Endothelial cell of umbilical vein (primary cell): ENCODE results near the gene SLC38A1. TPM values are rescaled to one million over a fixed set of nuclear protein-coding genes. Genes with fewer than 3 reads are reported as not detected.

Source experiments
- BruUV-seq: library from RNA; stranded (reverse); fragments of 400-500 nt; replicated peaks from 2 replicates; lab custom pipeline; 2021; lab: Mats Ljungman, UMichigan
- CTCF ChIA-PET: fragments of 300-600, 350-600 bp; sonication (Branson Sonifier 250); formaldehyde crosslinking; loops from one replicate; lab custom pipeline; 2021; ENCODE audit warnings: antibody characterized with exemption, inconsistent platforms; lab: Charles Lee
- POLR2A ChIA-PET: fragments of 300-600, 350-600 bp; sonication (Branson Sonifier 250); formaldehyde crosslinking; loops from one replicate; lab custom pipeline; 2021; ENCODE audit warnings: antibody characterized with exemption, inconsistent platforms; lab: Charles Lee
- DNase-seq: peaks from one replicate; pipeline ENCODE4 v3.0.0-alpha.2; 2011; ENCODE audit warnings: low read depth, low spot score
- FAIRE-seq: peaks from 2 replicates; lab custom pipeline; 2011; peaks lifted over from hg19 to GRCh38; lab: Jason Lieb, UNC
- H2AFZ ChIP-seq: 2 replicates; pipeline ENCODE4 v1.6.0; 2012; ENCODE audit warnings: low read depth, low read length, control low read depth, inconsistent platforms
- H3K27ac ChIP-seq: 2 replicates; pipeline ENCODE4 v1.5.1; 2011; ENCODE audit warnings: low read depth, mild to moderate bottlenecking, control low read depth, low read length, moderate library complexity; ENCODE audit not compliant: insufficient read depth
- H3K27me3 ChIP-seq, 2 experiments: 2 replicates each; pipeline versions ENCODE4 v1.6.0 to v1.6.1; 2011; ENCODE audit warnings: low read length in 2 of 2, mixed read lengths in 1 of 2; ENCODE audit not compliant: control insufficient read depth in 2 of 2, insufficient read depth in 2 of 2
- H3K36me3 ChIP-seq, 2 experiments: 2 replicates in 1 of 2; 3 replicates in 1 of 2; pipeline ENCODE4 v1.5.1; 2011; ENCODE audit warnings: low read length in 2 of 2, mild to moderate bottlenecking in 1 of 2, moderate library complexity in 1 of 2; ENCODE audit not compliant: control insufficient read depth in 2 of 2, insufficient read depth in 2 of 2; ENCODE audit errors: extremely low read depth in 1 of 2
- H3K4me1 ChIP-seq: 3 replicates; pipeline ENCODE4 v1.5.1; 2011; ENCODE audit warnings: mild to moderate bottlenecking, low read length; ENCODE audit not compliant: control insufficient read depth, insufficient read depth; ENCODE audit errors: extremely low read depth
- H3K4me2 ChIP-seq: 2 replicates; pipeline ENCODE4 v1.6.1; 2011; ENCODE audit warnings: low read length, control low read depth, mixed read lengths; ENCODE audit not compliant: insufficient read depth
- H3K4me3 ChIP-seq, 3 experiments: fragments of 200-600 bp in 1 of 3; sonication (generic), shearing (Covaris generic) in 1 of 3; replicated peaks in 1 of 3; 2 replicates each; pipeline ENCODE4 v1.5.1; 2011 to 2016; ENCODE audit warnings: control low read depth in 3 of 3, low read length in 3 of 3, mild to moderate bottlenecking in 2 of 3, inconsistent platforms in 1 of 3, low read depth in 1 of 3, moderate library complexity in 1 of 3; ENCODE audit not compliant: insufficient read depth in 1 of 3
- H3K79me2 ChIP-seq: 2 replicates; pipeline ENCODE4 v1.6.0; 2012; ENCODE audit warnings: low read length, inconsistent platforms; ENCODE audit not compliant: control insufficient read depth, insufficient read depth
- H3K9ac ChIP-seq: replicated peaks from 2 replicates; pipeline ENCODE3; 2011; ENCODE audit warnings: low read length, control low read depth; ENCODE audit not compliant: insufficient read depth; ENCODE audit errors: extremely low read depth
- H3K9me1 ChIP-seq: replicated peaks from 3 replicates; pipeline ENCODE4 v1.6.0; 2011; ENCODE audit warnings: mild to moderate bottlenecking, low read length; ENCODE audit not compliant: control insufficient read depth, insufficient read depth; ENCODE audit errors: extremely low read depth
- H3K9me3 ChIP-seq: replicated peaks from 2 replicates; pipeline ENCODE4 v1.5.1; 2012; ENCODE audit warnings: low read length, inconsistent platforms; ENCODE audit not compliant: control insufficient read depth, insufficient read depth
- H4K20me1 ChIP-seq: replicated peaks from 2 replicates; pipeline ENCODE3; 2011; ENCODE audit warnings: mild to moderate bottlenecking, low read length; ENCODE audit not compliant: control insufficient read depth, insufficient read depth; ENCODE audit errors: extremely low read depth
- EZH2 ChIP-seq: IDR thresholded peaks from 2 replicates; pipeline ENCODE4 v1.6.1; 2012; ENCODE audit warnings: borderline replicate concordance, low read depth, mild to moderate bottlenecking, moderate library complexity, low read length, inconsistent platforms; ENCODE audit not compliant: severe bottlenecking
- FOS ChIP-seq: IDR thresholded peaks from 2 replicates; pipeline ENCODE4 v1.6.1; 2011; ENCODE audit warnings: mild to moderate bottlenecking, low read length, moderate library complexity, borderline replicate concordance; ENCODE audit not compliant: insufficient read depth
- GATA2 ChIP-seq: IDR thresholded peaks from 2 replicates; pipeline ENCODE4 v1.7.0; 2011; ENCODE audit warnings: low read depth, mild to moderate bottlenecking, moderate library complexity, mixed read lengths, low read length; ENCODE audit not compliant: insufficient read length, insufficient read depth
- JUN ChIP-seq: IDR thresholded peaks from 2 replicates; pipeline ENCODE4 v1.6.1; 2011; ENCODE audit warnings: borderline replicate concordance, low read depth; ENCODE audit not compliant: insufficient read length, insufficient read depth
- MYC ChIP-seq: IDR thresholded peaks from one replicate; pipeline ENCODE4 v1.6.1; 2011; ENCODE audit warnings: mild to moderate bottlenecking, low read depth, low read length
- POLR2A ChIP-seq: IDR thresholded peaks from 2 replicates; pipeline ENCODE4 v1.6.1; 2012; ENCODE audit warnings: low read depth, mild to moderate bottlenecking, control low read depth, low read length
- POLR2AphosphoS5 ChIP-seq: IDR thresholded peaks from 2 replicates; pipeline ENCODE4 v1.6.1; 2012; ENCODE audit warnings: low read depth, mild to moderate bottlenecking, control low read depth, low read length, moderate library complexity; ENCODE audit not compliant: insufficient read depth
- dilution Hi-C: fragments of 300-500 bp; cut with MboI; formaldehyde crosslinking; loops from one replicate; pipeline ENCODE4 v1.15.0; 2019; ENCODE audit warnings: low sequenced_read_pairs; ENCODE audit not compliant: extremely low pct_ligation_motif_present
- intact Hi-C: fragments of 100-400 bp; cut with micrococcal nuclease; formaldehyde crosslinking; loops from one replicate; pipeline ENCODE4 v1.10.0; 2022
- polyA plus RNA-seq, 4 experiments: library from polyadenylated mRNA; depleted of rRNA in 3 of 4; stranded (reverse) in 3 of 4; unstranded in 1 of 4; fragments of >200 nt; gene quantifications; 2 replicates each; pipeline versions ENCODE4 v1.2.1 to v1.2.3, GENCODE V29; 2011 to 2012; ENCODE audit warnings: missing spikeins in 1 of 4
- total RNA-seq: library from RNA; stranded (reverse); gene quantifications from 2 replicates; pipeline ENCODE4 v1.2.3, GENCODE V29; 2021
- TF ChIP-seq, protein P1 (sequence below): IDR thresholded peaks from 2 replicates; pipeline ENCODE4 v1.6.1; 2011; ENCODE audit not compliant: insufficient read depth, insufficient read length
- TF ChIP-seq, protein P2 (sequence below), 2 donors: IDR thresholded peaks; 1 replicate in 1 of 2; 2 replicates in 1 of 2; pipeline ENCODE4 v1.5.1; 2011; ENCODE audit warnings: low read length in 2 of 2, mild to moderate bottlenecking in 2 of 2, moderate library complexity in 2 of 2, control low read depth in 1 of 2, inconsistent platforms in 1 of 2, low read depth in 1 of 2; ENCODE audit not compliant: insufficient read depth in 1 of 2; ENCODE audit errors: extremely low read depth in 1 of 2

The SLC38A1 gene
- total and polyA plus RNA-seq, 2 donors (not counting 3 experiments of a cell fraction or from before 2014, with no cell fraction given) = 23.6 to 86.4 TPM

DNA sequence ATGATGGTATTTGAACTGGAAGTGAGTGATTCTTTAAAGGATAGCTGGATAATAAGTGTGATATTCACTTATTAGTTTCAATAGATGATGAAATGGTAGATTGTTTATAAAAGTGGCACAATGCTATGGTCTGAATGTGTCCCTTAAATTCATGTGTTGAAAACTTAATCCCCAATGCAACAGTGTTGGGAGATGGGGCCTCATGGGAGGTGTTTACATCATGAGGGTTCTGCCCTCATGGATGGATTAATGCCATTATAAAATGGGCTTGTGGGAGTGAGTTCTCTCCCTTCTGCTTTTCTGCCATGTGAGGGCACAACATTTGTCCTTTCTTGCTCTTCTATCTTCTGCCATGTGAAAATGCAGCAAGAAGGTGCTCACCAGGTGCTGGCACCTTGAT lies 134.0 kb downstream of the SLC38A1 start:
- CTCF ChIA-PET = interaction anchor here (3.2 kb wide), 1 partner anchor 9 kb away, joined by 14 read pairs; no protein-coding TSS in a partner anchor

More for the DNA sequence above, 134.0 kb downstream of the SLC38A1 start:
- no peak overlapping the region for H3K27ac ChIP-seq
- peaks cover 20 to 52% of the 10 kb centered on the region in 2 experiments for H3K27me3 ChIP-seq
- no peaks in the 10 kb centered on the region for H3K36me3 ChIP-seq
- H3K4me1 ChIP-seq = no peaks in the 10 kb centered on the region
- H3K4me3 ChIP-seq = no peak overlapping the region
- TF ChIP-seq GATA2 (no peak), POLR2A (no peak), FOS (no peak), JUN (no peak), POLR2AphosphoS5 (no peak), MYC (no peak), EZH2 (no peak)
- TF ChIP-seq, protein P1, sequence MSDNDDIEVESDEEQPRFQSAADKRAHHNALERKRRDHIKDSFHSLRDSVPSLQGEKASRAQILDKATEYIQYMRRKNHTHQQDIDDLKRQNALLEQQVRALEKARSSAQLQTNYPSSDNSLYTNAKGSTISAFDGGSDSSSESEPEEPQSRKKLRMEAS = no peak
- TF ChIP-seq, protein P2, sequence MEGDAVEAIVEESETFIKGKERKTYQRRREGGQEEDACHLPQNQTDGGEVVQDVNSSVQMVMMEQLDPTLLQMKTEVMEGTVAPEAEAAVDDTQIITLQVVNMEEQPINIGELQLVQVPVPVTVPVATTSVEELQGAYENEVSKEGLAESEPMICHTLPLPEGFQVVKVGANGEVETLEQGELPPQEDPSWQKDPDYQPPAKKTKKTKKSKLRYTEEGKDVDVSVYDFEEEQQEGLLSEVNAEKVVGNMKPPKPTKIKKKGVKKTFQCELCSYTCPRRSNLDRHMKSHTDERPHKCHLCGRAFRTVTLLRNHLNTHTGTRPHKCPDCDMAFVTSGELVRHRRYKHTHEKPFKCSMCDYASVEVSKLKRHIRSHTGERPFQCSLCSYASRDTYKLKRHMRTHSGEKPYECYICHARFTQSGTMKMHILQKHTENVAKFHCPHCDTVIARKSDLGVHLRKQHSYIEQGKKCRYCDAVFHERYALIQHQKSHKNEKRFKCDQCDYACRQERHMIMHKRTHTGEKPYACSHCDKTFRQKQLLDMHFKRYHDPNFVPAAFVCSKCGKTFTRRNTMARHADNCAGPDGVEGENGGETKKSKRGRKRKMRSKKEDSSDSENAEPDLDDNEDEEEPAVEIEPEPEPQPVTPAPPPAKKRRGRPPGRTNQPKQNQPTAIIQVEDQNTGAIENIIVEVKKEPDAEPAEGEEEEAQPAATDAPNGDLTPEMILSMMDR (IDR thresholded peaks at IDR 0.05; ENCODE audit: extremely low read depth in 1 of 2, insufficient read depth in 1 of 2, low read depth in 1 of 2, low read length in 2 of 2) = no peak
- BruUV-seq = no TSS peak
- H2AFZ ChIP-seq = no peak overlapping the region
- no peaks in the 10 kb centered on the region for H3K79me2 ChIP-seq
- no peak overlapping the region for H3K9ac ChIP-seq
- FAIRE-seq = no peak
- no peaks in the 10 kb centered on the region for H3K9me1 ChIP-seq
- H4K20me1 ChIP-seq = no peaks in the 10 kb centered on the region
- H3K4me2 ChIP-seq = no peak overlapping the region
- POLR2A ChIA-PET = no interaction called here
- no peaks in the 10 kb centered on the region for H3K9me3 ChIP-seq
- no peak for DNase-seq
- intact Hi-C loops (no loop called here), dilution Hi-C loops (no loop called here)
